Natural killer cell (primary cell): ENCODE results near the gene FAM118A. TPM values are rescaled to one million over a fixed set of nuclear protein-coding genes. Genes with fewer than 3 reads are reported as not detected.
A peak's percentile ranks its signal among the peaks of the same experiment; 100 is the strongest.

Experiments
- ATAC-seq, 3 donors: fragments of 150-1000 bp in 2 of 3; fragments of 200-7000 bp in 1 of 3; cut with Tn5 transposase; 1 replicate in 1 of 3; 2 replicates in 2 of 3; pipeline ENCODE4 v1.10.0; 2021; ENCODE audit warnings: mild to moderate bottlenecking in 2 of 3, moderate library complexity in 2 of 3
- DNase-seq, 2 donors: peaks; one replicate each; pipeline versions ENCODE4 v3.0.0 to v3.0.0-alpha.2; 2013 to 2021; ENCODE audit warnings: mixed read lengths in 1 of 2
- H3K27ac ChIP-seq: one replicate; pipeline ENCODE4 v1.5.1; 2013; ENCODE audit warnings: mild to moderate bottlenecking, low read length
- H3K27me3 ChIP-seq: one replicate; pipeline ENCODE4 v1.6.1; 2013; ENCODE audit warnings: low read length; ENCODE audit not compliant: control insufficient read depth, insufficient read depth
- H3K36me3 ChIP-seq: one replicate; pipeline ENCODE4 v1.6.1; 2013; ENCODE audit warnings: low read length; ENCODE audit not compliant: control insufficient read depth, insufficient read depth
- H3K4me1 ChIP-seq: one replicate; pipeline ENCODE4 v1.6.1; 2013; ENCODE audit warnings: low read length; ENCODE audit not compliant: control insufficient read depth, insufficient read depth
- H3K4me3 ChIP-seq: one replicate; pipeline ENCODE4 v1.5.1; 2013; ENCODE audit warnings: low read length
- H3K9me3 ChIP-seq: one replicate; pipeline ENCODE4 v1.6.1; 2013; ENCODE audit warnings: low read length; ENCODE audit not compliant: control insufficient read depth, insufficient read depth
- H3K27ac Mint-ChIP-seq, 2 donors: one replicate each; pipeline ENCODE4 v1.8.0; 2022; ENCODE audit warnings: mild to moderate bottlenecking in 2 of 2, mixed read lengths in 2 of 2, moderate library complexity in 1 of 2
- H3K27me3 Mint-ChIP-seq, 2 donors: one replicate each; pipeline ENCODE4 v1.8.0; 2022; ENCODE audit warnings: low read depth in 2 of 2, mixed read lengths in 2 of 2
- H3K36me3 Mint-ChIP-seq: one replicate; pipeline ENCODE4 v1.8.0; 2022; ENCODE audit warnings: mixed read lengths
- H3K4me1 Mint-ChIP-seq, 2 donors: one replicate each; pipeline ENCODE4 v1.8.0; 2022; ENCODE audit warnings: mixed read lengths in 2 of 2
- H3K4me3 Mint-ChIP-seq: one replicate; pipeline ENCODE4 v1.8.0; 2022; ENCODE audit warnings: mild to moderate bottlenecking, moderate library complexity, mixed read lengths
- H3K9me3 Mint-ChIP-seq, 2 donors: one replicate each; pipeline ENCODE4 v1.8.0; 2022; ENCODE audit warnings: mixed read lengths in 2 of 2
- WGBS: methylation state at CpG from one replicate; pipeline ENCODE4 v1.1.7; 2013; ENCODE audit warnings: missing lambda C conversion rate; ENCODE audit not compliant: insufficient coverage; 5-methylcytosine and 5-hydroxymethylcytosine counted together
- intact Hi-C: fragments of 100-400 bp; cut with micrococcal nuclease; formaldehyde crosslinking; loops from one replicate; pipeline ENCODE4 v1.14.2; 2022
- total RNA-seq, 4 donors: library from RNA; stranded (reverse); fragments of 120-200 nt in 1 of 4; gene quantifications; one replicate each; pipeline versions ENCODE4 v1.2.3 to v1.2.4, GENCODE V29; 2013 to 2022
- TF ChIP-seq, protein P1 (sequence below): fragments of 200-600 bp; IDR thresholded peaks from one replicate; pipeline ENCODE4 v1.8.0; 2022; ENCODE audit warnings: antibody characterized with exemption

FAM118A gene
- total RNA-seq, 3 donors from 2014 or later (not counting 1 experiment from before 2014, with no cell fraction given) = 42.0 to 67.2 (median 62.6) TPM

DNA sequence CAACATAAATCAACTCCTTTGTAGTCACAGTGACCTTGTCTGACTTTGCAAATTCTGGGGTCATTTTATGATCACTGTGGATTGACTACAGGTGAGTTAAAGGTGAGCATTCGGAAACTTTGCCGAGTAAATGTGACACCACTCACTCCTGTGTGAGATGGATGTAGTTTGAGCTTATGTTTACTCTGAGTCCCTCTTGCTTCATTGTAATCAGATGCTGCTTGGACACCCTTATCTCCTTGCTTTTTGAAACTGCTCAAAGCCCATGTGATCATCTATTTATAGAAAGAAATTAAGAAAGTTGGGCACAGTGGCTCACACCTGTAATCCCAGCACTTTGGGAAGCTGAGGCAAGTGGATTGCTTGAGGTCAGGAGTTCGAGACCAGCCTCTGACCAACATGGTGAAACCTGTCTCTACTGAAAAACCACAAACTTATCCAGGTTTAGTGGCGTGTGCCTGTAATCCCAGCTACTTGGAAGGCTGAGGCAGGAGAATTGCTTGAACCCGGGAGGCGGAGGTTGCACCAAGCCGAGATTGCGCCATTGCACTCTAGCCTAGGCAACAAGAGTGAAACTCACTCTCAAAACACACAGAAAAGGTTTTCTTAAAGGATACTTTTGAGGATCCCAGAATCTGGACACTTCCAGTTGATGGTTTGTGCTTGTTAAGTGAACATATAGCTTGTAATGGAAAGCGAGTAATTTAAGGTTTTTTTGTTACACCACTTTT is 7.2 kb downstream of the FAM118A start:
- H3K4me1 Mint-ChIP-seq = peaks cover 24 to 28% of the 10 kb centered on the region in 2 donors
- intact Hi-C loops = loop anchor here (10.0 kb wide), 1 partner anchor 968 kb away; no protein-coding TSS in a partner anchor

GRCh38 chr22:45317551-45318167 is 7.9 kb downstream of the FAM118A start:
- Mint-ChIP-seq H3K27ac (peak overlapping the region; percentile 98 to 100), H3K4me1 (peaks cover 24 to 28% of the 10 kb centered on the region in 2 donors), H3K36me3 (no peaks in the 10 kb centered on the region), H3K4me3 (peak overlapping the region; percentile 87), H3K9me3 (no peaks in the 10 kb centered on the region), H3K27me3 (no peaks in the 10 kb centered on the region)
- DNase-seq (no peak), ATAC-seq (no peak)
- peaks cover 31% of the 10 kb centered on the region for H3K4me1 ChIP-seq
- no peak overlapping the region for H3K4me3 ChIP-seq
- H3K27ac ChIP-seq = peak overlapping the region; percentile 99
- intact Hi-C loops = loop anchor here (1.0 to 10.0 kb wide), 2 partner anchors 8 to 967 kb away; partner anchors contain the start of gene FAM118A
- peaks cover 4% of the 10 kb centered on the region for H3K36me3 ChIP-seq
- H3K27me3 ChIP-seq = no peaks in the 10 kb centered on the region
- H3K9me3 ChIP-seq = no peaks in the 10 kb centered on the region
- TF ChIP-seq, protein P1, sequence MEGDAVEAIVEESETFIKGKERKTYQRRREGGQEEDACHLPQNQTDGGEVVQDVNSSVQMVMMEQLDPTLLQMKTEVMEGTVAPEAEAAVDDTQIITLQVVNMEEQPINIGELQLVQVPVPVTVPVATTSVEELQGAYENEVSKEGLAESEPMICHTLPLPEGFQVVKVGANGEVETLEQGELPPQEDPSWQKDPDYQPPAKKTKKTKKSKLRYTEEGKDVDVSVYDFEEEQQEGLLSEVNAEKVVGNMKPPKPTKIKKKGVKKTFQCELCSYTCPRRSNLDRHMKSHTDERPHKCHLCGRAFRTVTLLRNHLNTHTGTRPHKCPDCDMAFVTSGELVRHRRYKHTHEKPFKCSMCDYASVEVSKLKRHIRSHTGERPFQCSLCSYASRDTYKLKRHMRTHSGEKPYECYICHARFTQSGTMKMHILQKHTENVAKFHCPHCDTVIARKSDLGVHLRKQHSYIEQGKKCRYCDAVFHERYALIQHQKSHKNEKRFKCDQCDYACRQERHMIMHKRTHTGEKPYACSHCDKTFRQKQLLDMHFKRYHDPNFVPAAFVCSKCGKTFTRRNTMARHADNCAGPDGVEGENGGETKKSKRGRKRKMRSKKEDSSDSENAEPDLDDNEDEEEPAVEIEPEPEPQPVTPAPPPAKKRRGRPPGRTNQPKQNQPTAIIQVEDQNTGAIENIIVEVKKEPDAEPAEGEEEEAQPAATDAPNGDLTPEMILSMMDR = no peak
- 85% methylated on average over 19 of the region's 19 CpGs for WGBS

More for the DNA sequence above, 7.2 kb downstream of the FAM118A start:
- H3K36me3 ChIP-seq = no peaks in the 10 kb centered on the region
- TF ChIP-seq, protein P1 = no peak
- H3K9me3 Mint-ChIP-seq = no peaks in the 10 kb centered on the region
- no peak overlapping the region for H3K4me3 ChIP-seq
- H3K4me3 Mint-ChIP-seq = no peak overlapping the region
- WGBS = 97% methylated on average over 7 of the region's 9 CpGs
- no peaks in the 10 kb centered on the region for H3K27me3 Mint-ChIP-seq
- ATAC-seq = no peak
- peak overlapping the region; percentile 98 to 100 for H3K27ac Mint-ChIP-seq
- H3K36me3 Mint-ChIP-seq = no peaks in the 10 kb centered on the region
- peak overlapping the region; percentile 99 for H3K27ac ChIP-seq
- DNase-seq = no peak
- peaks cover 31% of the 10 kb centered on the region for H3K4me1 ChIP-seq
- no peaks in the 10 kb centered on the region for H3K9me3 ChIP-seq
- H3K27me3 ChIP-seq = no peaks in the 10 kb centered on the region

DNA sequence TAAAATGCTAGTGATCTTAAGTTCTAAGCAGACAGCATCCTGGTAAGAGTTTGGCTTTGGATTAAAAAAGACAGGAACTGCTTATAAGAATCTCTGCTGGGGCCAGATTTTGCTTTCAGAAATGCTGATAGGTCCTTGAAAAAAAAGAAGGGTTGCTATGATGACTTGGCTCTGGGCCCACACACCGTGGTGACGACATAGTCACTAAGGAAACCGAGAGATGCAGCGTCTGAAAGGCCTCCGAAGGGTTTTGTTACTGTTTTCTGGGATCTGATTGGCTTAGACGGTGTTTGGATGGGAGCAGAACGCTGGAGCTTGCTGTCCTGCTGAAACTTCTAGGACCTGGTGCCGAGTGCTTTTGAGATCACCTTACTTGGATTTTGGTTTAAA is 8.4 kb downstream of the FAM118A start:
- H3K4me3 ChIP-seq = peak overlapping the region; percentile 24
- WGBS = 12% methylated on average over 8 of the region's 8 CpGs
- intact Hi-C loops = loop anchor here (1.0 to 10.0 kb wide), 2 partner anchors 9 to 967 kb away; partner anchors contain the start of gene FAM118A

More for the DNA sequence above, 8.4 kb downstream of the FAM118A start:
- H3K27me3 ChIP-seq = no peaks in the 10 kb centered on the region
- no peaks in the 10 kb centered on the region for H3K9me3 Mint-ChIP-seq
- DNase-seq (peak; percentile 79 to 97), ATAC-seq (peak; percentile 68 to 80 (median 73))
- peaks cover 31% of the 10 kb centered on the region for H3K4me1 ChIP-seq
- H3K9me3 ChIP-seq = no peaks in the 10 kb centered on the region
- TF ChIP-seq, protein P1 = no peak
- peak overlapping the region; percentile 98 to 100 for H3K27ac Mint-ChIP-seq
- H3K36me3 Mint-ChIP-seq = no peaks in the 10 kb centered on the region
- H3K27me3 Mint-ChIP-seq = no peaks in the 10 kb centered on the region
- peaks cover 24 to 28% of the 10 kb centered on the region in 2 donors for H3K4me1 Mint-ChIP-seq
- H3K27ac ChIP-seq = peak overlapping the region; percentile 99
- peak overlapping the region; percentile 87 for H3K4me3 Mint-ChIP-seq
- peaks cover 6% of the 10 kb centered on the region for H3K36me3 ChIP-seq
